Measurements from ENCODE around the gene CRPPA.

GRCh38 chr7:16397501-16398145 lies 23.7 kb downstream of the CRPPA start:
- TF ChIP-seq, protein P1, sequence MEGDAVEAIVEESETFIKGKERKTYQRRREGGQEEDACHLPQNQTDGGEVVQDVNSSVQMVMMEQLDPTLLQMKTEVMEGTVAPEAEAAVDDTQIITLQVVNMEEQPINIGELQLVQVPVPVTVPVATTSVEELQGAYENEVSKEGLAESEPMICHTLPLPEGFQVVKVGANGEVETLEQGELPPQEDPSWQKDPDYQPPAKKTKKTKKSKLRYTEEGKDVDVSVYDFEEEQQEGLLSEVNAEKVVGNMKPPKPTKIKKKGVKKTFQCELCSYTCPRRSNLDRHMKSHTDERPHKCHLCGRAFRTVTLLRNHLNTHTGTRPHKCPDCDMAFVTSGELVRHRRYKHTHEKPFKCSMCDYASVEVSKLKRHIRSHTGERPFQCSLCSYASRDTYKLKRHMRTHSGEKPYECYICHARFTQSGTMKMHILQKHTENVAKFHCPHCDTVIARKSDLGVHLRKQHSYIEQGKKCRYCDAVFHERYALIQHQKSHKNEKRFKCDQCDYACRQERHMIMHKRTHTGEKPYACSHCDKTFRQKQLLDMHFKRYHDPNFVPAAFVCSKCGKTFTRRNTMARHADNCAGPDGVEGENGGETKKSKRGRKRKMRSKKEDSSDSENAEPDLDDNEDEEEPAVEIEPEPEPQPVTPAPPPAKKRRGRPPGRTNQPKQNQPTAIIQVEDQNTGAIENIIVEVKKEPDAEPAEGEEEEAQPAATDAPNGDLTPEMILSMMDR (IDR thresholded peaks at IDR 0.05; ENCODE audit: borderline replicate concordance, extremely low read depth, low read length, poor library complexity, severe bottlenecking) = no peak
- no peak for TF ChIP-seq EZH2 (IDR thresholded peaks at IDR 0.05; ENCODE audit: borderline replicate concordance, low read depth, low read length, severe bottlenecking)

Data from DND-41 (cell line).